Measurements from ENCODE around the gene ZNF319. TPM values are rescaled to one million over a fixed set of nuclear protein-coding genes. Genes with fewer than 3 reads are reported as not detected.

The ZNF319 gene
- total and polyA plus RNA-seq, 2 of the 8 experiments (the other 6 are each of a cell fraction or from before 2014, with no cell fraction given): 3.3 to 5.5 TPM

DNA sequence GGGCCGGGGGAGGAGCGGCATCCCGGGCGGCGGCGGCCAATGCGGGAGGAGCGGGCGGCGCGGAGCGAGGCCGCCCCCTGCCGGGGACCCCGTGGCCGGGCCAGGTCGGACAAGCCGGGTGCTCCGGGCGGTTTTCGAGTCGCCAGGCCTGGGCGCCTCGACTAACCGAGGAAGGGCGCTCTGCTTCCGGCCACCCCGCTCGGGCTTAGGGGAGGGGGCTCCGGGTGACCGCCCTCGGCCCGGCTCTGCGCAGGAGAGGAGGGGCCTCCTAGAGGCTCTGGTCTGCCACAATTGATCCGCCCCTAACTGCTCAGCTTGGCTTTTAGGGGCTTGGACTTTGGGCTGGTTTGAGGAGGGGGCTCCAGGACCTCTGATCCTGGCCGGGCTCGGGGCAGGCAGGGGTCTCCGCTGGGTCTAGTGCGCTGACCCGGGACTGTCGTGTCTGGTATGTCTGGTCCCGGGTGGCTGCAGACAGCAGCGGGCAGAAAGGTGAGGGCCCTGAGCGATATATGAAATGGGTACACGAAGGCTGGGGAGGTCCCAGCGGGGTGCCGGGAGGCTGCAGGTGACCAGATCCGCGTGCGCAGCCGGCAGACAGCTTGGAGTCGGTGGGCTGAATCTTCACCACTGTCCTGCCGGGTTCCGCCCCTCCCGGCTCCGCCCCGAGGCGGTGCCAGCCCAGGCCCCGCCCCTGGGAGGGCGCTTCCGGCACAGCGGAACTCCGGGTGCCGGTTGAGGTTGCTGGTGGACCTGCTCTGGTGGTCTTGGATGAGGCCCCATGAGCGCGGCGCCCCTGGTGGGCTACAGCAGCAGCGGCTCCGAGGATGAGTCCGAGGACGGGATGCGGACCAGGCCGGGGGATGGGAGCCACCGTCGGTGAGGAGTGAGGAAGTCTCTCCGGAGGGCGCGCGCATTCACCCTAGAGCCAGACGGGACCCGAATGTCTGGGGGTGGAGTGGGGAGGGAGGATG, 519 bp upstream of the ZNF319 start, which contains the start of gene USB1 (continued):
- TF ChIP-seq JUN (IDR thresholded peaks at IDR 0.05; ENCODE audit: low read depth, low read length) (no peak), FOSL1 (IDR thresholded peaks at IDR 0.05; ENCODE audit: insufficient read depth, low read depth, low read length) (no peak), TBP (IDR thresholded peaks at IDR 0.05; ENCODE audit: low read depth, low read length) (peak; percentile 66; the same call in 1 of the 2 replicates), POLR2AphosphoS5 (IDR thresholded peaks at IDR 0.05; ENCODE audit: low read depth, low read length) (peak; percentile 67), MAFK (IDR thresholded peaks at IDR 0.05; ENCODE audit: low read depth, low read length) (no peak), ZNF274 (IDR thresholded peaks at IDR 0.05; ENCODE audit: borderline replicate concordance, extremely low read depth, low read length) (no peak), JUND (IDR thresholded peaks at IDR 0.05; ENCODE audit: low read length) (no peak), EP300 (IDR thresholded peaks at IDR 0.05; ENCODE audit: borderline replicate concordance in 1 of 2, low read depth in 2 of 2, low read length in 2 of 2) (no peak), CHD1 (IDR thresholded peaks at IDR 0.05; ENCODE audit: low read depth, low read length) (no peak), SP4 (IDR thresholded peaks at IDR 0.05; ENCODE audit: low read length) (peak; percentile 75; the same call in 1 of the 2 replicates), ASH2L (IDR thresholded peaks at IDR 0.05; ENCODE audit: low read length) (peak; percentile 41), KDM4A (IDR thresholded peaks at IDR 0.05; ENCODE audit: low read depth, low read length, severe bottlenecking) (peak; percentile 60), SAP30 (IDR thresholded peaks at IDR 0.05; ENCODE audit: insufficient read depth, insufficient replicate concordance, low read length) (no peak), NANOG (IDR thresholded peaks at IDR 0.05; ENCODE audit: insufficient read depth, low read depth, low read length, poor library complexity, severe bottlenecking) (no peak), TEAD4 (IDR thresholded peaks at IDR 0.05; ENCODE audit: low read depth, low read length) (no peak), RNF2 (IDR thresholded peaks at IDR 0.05; ENCODE audit: borderline replicate concordance, low read depth, low read length, missing control alignments, poor library complexity, severe bottlenecking) (no peak), RFX5 (IDR thresholded peaks at IDR 0.05; ENCODE audit: borderline replicate concordance, low read depth, low read length) (no peak), SUZ12 (IDR thresholded peaks at IDR 0.05; ENCODE audit: low read length) (no peak)
- TF ChIP-seq, protein P1, sequence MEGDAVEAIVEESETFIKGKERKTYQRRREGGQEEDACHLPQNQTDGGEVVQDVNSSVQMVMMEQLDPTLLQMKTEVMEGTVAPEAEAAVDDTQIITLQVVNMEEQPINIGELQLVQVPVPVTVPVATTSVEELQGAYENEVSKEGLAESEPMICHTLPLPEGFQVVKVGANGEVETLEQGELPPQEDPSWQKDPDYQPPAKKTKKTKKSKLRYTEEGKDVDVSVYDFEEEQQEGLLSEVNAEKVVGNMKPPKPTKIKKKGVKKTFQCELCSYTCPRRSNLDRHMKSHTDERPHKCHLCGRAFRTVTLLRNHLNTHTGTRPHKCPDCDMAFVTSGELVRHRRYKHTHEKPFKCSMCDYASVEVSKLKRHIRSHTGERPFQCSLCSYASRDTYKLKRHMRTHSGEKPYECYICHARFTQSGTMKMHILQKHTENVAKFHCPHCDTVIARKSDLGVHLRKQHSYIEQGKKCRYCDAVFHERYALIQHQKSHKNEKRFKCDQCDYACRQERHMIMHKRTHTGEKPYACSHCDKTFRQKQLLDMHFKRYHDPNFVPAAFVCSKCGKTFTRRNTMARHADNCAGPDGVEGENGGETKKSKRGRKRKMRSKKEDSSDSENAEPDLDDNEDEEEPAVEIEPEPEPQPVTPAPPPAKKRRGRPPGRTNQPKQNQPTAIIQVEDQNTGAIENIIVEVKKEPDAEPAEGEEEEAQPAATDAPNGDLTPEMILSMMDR (IDR thresholded peaks at IDR 0.05; ENCODE audit: control extremely low read depth in 1 of 3, insufficient read depth in 1 of 3, low read depth in 1 of 3, low read length in 3 of 3): peak; percentile 57 to 71 (median 64)
